Bronchial epithelial cell (primary cell): ENCODE measurements around the gene SLC41A3. TPM values are rescaled to one million over a fixed set of nuclear protein-coding genes. Genes with fewer than 3 reads are reported as not detected.
A peak's percentile ranks its signal among the peaks of the same experiment; 100 is the strongest.
"Not testable (repeated sequence)": the region's sequence is repeated elsewhere in the genome, so short reads cannot be mapped to it uniquely, and the experiment has no call there.

Experiments used
- DNase-seq: peaks from one replicate; pipeline ENCODE4 v3.0.0-alpha.2; 2010; ENCODE audit warnings: low read depth
- FAIRE-seq: peaks from 2 replicates; lab custom pipeline; 2011; peaks lifted over from hg19 to GRCh38; lab: Jason Lieb, UNC
- H3K27me3 ChIP-seq: 2 replicates; pipeline ENCODE4 v1.5.1; 2011; ENCODE audit warnings: low read length; ENCODE audit not compliant: control insufficient read depth, insufficient read depth
- H3K36me3 ChIP-seq: 2 replicates; pipeline ENCODE4 v1.5.1; 2011; ENCODE audit warnings: low read length; ENCODE audit not compliant: control insufficient read depth, insufficient read depth
- H3K4me3 ChIP-seq: 2 replicates; pipeline ENCODE4 v1.5.1; 2011; ENCODE audit warnings: mild to moderate bottlenecking, low read depth, low read length, control low read depth
- CTCF ChIP-seq: IDR thresholded peaks from 2 replicates; pipeline ENCODE4 v1.5.1; 2011; ENCODE audit warnings: mild to moderate bottlenecking, moderate library complexity, low read length, control low read depth, inconsistent platforms; ENCODE audit not compliant: insufficient read depth, severe bottlenecking
- total RNA-seq: library from RNA; depleted of rRNA; stranded (reverse); fragments of >200 nt; gene quantifications from 2 replicates; pipeline ENCODE4 v1.2.1, GENCODE V29; 2014

SLC41A3 gene
- total RNA-seq, 1 donor from 2014 or later: 61.6 TPM

GRCh38 chr3:126080970-126081369 lies 3.0 kb downstream of the SLC41A3 start:
- no peaks in the 10 kb centered on the region for H3K27me3 ChIP-seq
- no peak for DNase-seq
- no peak for FAIRE-seq
- H3K36me3 ChIP-seq: no peaks in the 10 kb centered on the region
- H3K4me3 ChIP-seq: no peak overlapping the region
- no peak for TF ChIP-seq CTCF

GRCh38 chr3:126078866-126079265 lies 5.1 kb downstream of the SLC41A3 start:
- FAIRE-seq: no peak
- no peak for TF ChIP-seq CTCF
- no peaks in the 10 kb centered on the region for H3K27me3 ChIP-seq
- H3K36me3 ChIP-seq: no peaks in the 10 kb centered on the region
- DNase-seq: no peak
- no peak overlapping the region for H3K4me3 ChIP-seq

- H3K4me3 ChIP-seq: no peak overlapping the region
- H3K36me3 ChIP-seq: no peaks in the 10 kb centered on the region
- no peak for TF ChIP-seq CTCF
- no peaks in the 10 kb centered on the region for H3K27me3 ChIP-seq
- DNase-seq (no peak), FAIRE-seq (no peak)
These were observed 6.2 kb downstream of the SLC41A3 start for GRCh38 chr3:126077754-126078153.

GRCh38 chr3:126076140-126076539 lies 7.8 kb downstream of the SLC41A3 start:
- Histone ChIP-seq H3K4me3 (no peak overlapping the region), H3K27me3 (no peaks in the 10 kb centered on the region), H3K36me3 (no peaks in the 10 kb centered on the region)
- FAIRE-seq (peak; percentile 32), DNase-seq (no peak)
- TF ChIP-seq CTCF: no peak

- no peaks in the 10 kb centered on the region for H3K36me3 ChIP-seq
- FAIRE-seq: peak; percentile 23
- H3K27me3 ChIP-seq: no peaks in the 10 kb centered on the region
- no peak for TF ChIP-seq CTCF
- no peak for DNase-seq
- H3K4me3 ChIP-seq: no peak overlapping the region
These were observed 13.8 kb downstream of the SLC41A3 start for GRCh38 chr3:126070146-126070545.

- FAIRE-seq (no peak), DNase-seq (no peak)
- Histone ChIP-seq H3K4me3 (no peak overlapping the region), H3K27me3 (no peaks in the 10 kb centered on the region), H3K36me3 (no peaks in the 10 kb centered on the region)
- no peak for TF ChIP-seq CTCF
These were observed 16.0 kb downstream of the SLC41A3 start for GRCh38 chr3:126067959-126068358.

GRCh38 chr3:126066676-126067075 lies 17.2 kb downstream of the SLC41A3 start:
- not testable (repeated sequence) for FAIRE-seq, H3K4me3 ChIP-seq, H3K36me3 ChIP-seq, H3K27me3 ChIP-seq, DNase-seq
